Activated naive CD4-positive, alpha-beta T cell treated with anti-CD3 and anti-CD28 coated beads, Interleukin-2, amount 50 U/mL, for 24 hours (primary cell): ENCODE data around the gene HERC5.

ENCODE experiments used
- H3K27ac Mint-ChIP-seq: one replicate; pipeline ENCODE4 v1.8.0; 2021; ENCODE audit warnings: mild to moderate bottlenecking, mixed read lengths
- H3K27me3 Mint-ChIP-seq: one replicate; pipeline ENCODE4 v1.8.0; 2021; ENCODE audit warnings: mixed read lengths
- H3K36me3 Mint-ChIP-seq: one replicate; pipeline ENCODE4 v1.8.0; 2021; ENCODE audit warnings: mixed read lengths
- H3K4me1 Mint-ChIP-seq: one replicate; pipeline ENCODE4 v1.8.0; 2021; ENCODE audit warnings: mixed read lengths
- H3K4me3 Mint-ChIP-seq: one replicate; pipeline ENCODE4 v1.8.0; 2021; ENCODE audit warnings: mild to moderate bottlenecking, mixed read lengths
- H3K9me3 Mint-ChIP-seq: one replicate; pipeline ENCODE4 v1.8.0; 2021; ENCODE audit warnings: mixed read lengths

HERC5 gene

GRCh38 chr4:88477229-88477860 lies 20.4 kb downstream of the HERC5 start:
- Mint-ChIP-seq H3K27me3 (no peaks in the 10 kb centered on the region), H3K27ac (no peak overlapping the region), H3K36me3 (peaks cover 28% of the 10 kb centered on the region), H3K9me3 (no peaks in the 10 kb centered on the region), H3K4me3 (no peak overlapping the region), H3K4me1 (no peaks in the 10 kb centered on the region)

- H3K4me3 Mint-ChIP-seq: no peak overlapping the region
- no peaks in the 10 kb centered on the region for H3K4me1 Mint-ChIP-seq
- no peak overlapping the region for H3K27ac Mint-ChIP-seq
- no peaks in the 10 kb centered on the region for H3K27me3 Mint-ChIP-seq
- peaks cover 26% of the 10 kb centered on the region for H3K36me3 Mint-ChIP-seq
- no peaks in the 10 kb centered on the region for H3K9me3 Mint-ChIP-seq
Observed at GRCh38 chr4:88478247-88478646, 21.3 kb downstream of the HERC5 start.

- H3K4me1 Mint-ChIP-seq: peaks cover 3% of the 10 kb centered on the region
- no peak overlapping the region for H3K27ac Mint-ChIP-seq
- H3K36me3 Mint-ChIP-seq: peaks cover 19% of the 10 kb centered on the region
- no peak overlapping the region for H3K4me3 Mint-ChIP-seq
- H3K27me3 Mint-ChIP-seq: no peaks in the 10 kb centered on the region
- no peaks in the 10 kb centered on the region for H3K9me3 Mint-ChIP-seq
Observed at GRCh38 chr4:88481537-88481936, 24.6 kb downstream of the HERC5 start.

- Mint-ChIP-seq H3K27me3 (no peaks in the 10 kb centered on the region), H3K4me1 (peaks cover 14% of the 10 kb centered on the region), H3K4me3 (no peak overlapping the region), H3K27ac (peak overlapping the region; percentile 42), H3K36me3 (peaks cover 19% of the 10 kb centered on the region), H3K9me3 (no peaks in the 10 kb centered on the region)
Observed at GRCh38 chr4:88489100-88489761, 32.3 kb downstream of the HERC5 start.

- Mint-ChIP-seq H3K27me3 (no peaks in the 10 kb centered on the region), H3K4me3 (no peak overlapping the region), H3K4me1 (no peaks in the 10 kb centered on the region), H3K9me3 (no peaks in the 10 kb centered on the region), H3K27ac (no peak overlapping the region), H3K36me3 (peaks cover 19% of the 10 kb centered on the region)
Observed at GRCh38 chr4:88497859-88498409, 41.0 kb downstream of the HERC5 start.

GRCh38 chr4:88503344-88503743 lies 46.4 kb downstream of the HERC5 start:
- peaks cover 15% of the 10 kb centered on the region for H3K36me3 Mint-ChIP-seq
- no peak overlapping the region for H3K27ac Mint-ChIP-seq
- H3K9me3 Mint-ChIP-seq: no peaks in the 10 kb centered on the region
- no peaks in the 10 kb centered on the region for H3K4me1 Mint-ChIP-seq
- no peak overlapping the region for H3K4me3 Mint-ChIP-seq
- no peaks in the 10 kb centered on the region for H3K27me3 Mint-ChIP-seq

GRCh38 chr4:88511236-88511635 lies 54.3 kb downstream of the HERC5 start:
- Mint-ChIP-seq H3K4me3 (no peak overlapping the region), H3K36me3 (peaks cover 1% of the 10 kb centered on the region), H3K27ac (no peak overlapping the region), H3K27me3 (no peaks in the 10 kb centered on the region), H3K9me3 (no peaks in the 10 kb centered on the region), H3K4me1 (no peaks in the 10 kb centered on the region)

- H3K27me3 Mint-ChIP-seq: no peaks in the 10 kb centered on the region
- no peak overlapping the region for H3K4me3 Mint-ChIP-seq
- H3K36me3 Mint-ChIP-seq: no peaks in the 10 kb centered on the region
- no peaks in the 10 kb centered on the region for H3K9me3 Mint-ChIP-seq
- H3K4me1 Mint-ChIP-seq: no peaks in the 10 kb centered on the region
- H3K27ac Mint-ChIP-seq: no peak overlapping the region
Observed at GRCh38 chr4:88514557-88515511, 57.9 kb downstream of the HERC5 start.

GRCh38 chr4:88516746-88517145 lies 59.8 kb downstream of the HERC5 start:
- Mint-ChIP-seq H3K9me3 (no peaks in the 10 kb centered on the region), H3K4me1 (peaks cover 8% of the 10 kb centered on the region), H3K36me3 (peaks cover 4% of the 10 kb centered on the region), H3K4me3 (no peak overlapping the region), H3K27ac (no peak overlapping the region), H3K27me3 (no peaks in the 10 kb centered on the region)

- H3K4me1 Mint-ChIP-seq: peaks cover 19% of the 10 kb centered on the region
- H3K27me3 Mint-ChIP-seq: no peaks in the 10 kb centered on the region
- H3K9me3 Mint-ChIP-seq: no peaks in the 10 kb centered on the region
- no peak overlapping the region for H3K4me3 Mint-ChIP-seq
- H3K27ac Mint-ChIP-seq: no peak overlapping the region
- peaks cover 6% of the 10 kb centered on the region for H3K36me3 Mint-ChIP-seq
Observed at GRCh38 chr4:88517825-88518224, 60.9 kb downstream of the HERC5 start.

GRCh38 chr4:88518911-88519310 lies 62.0 kb downstream of the HERC5 start:
- peaks cover 7% of the 10 kb centered on the region for H3K36me3 Mint-ChIP-seq
- H3K27ac Mint-ChIP-seq: no peak overlapping the region
- H3K27me3 Mint-ChIP-seq: no peaks in the 10 kb centered on the region
- no peaks in the 10 kb centered on the region for H3K9me3 Mint-ChIP-seq
- H3K4me1 Mint-ChIP-seq: peaks cover 20% of the 10 kb centered on the region
- no peak overlapping the region for H3K4me3 Mint-ChIP-seq

GRCh38 chr4:88522702-88523324 lies 65.9 kb downstream of the HERC5 start:
- H3K4me3 Mint-ChIP-seq: peak overlapping the region; percentile 99
- no peaks in the 10 kb centered on the region for H3K27me3 Mint-ChIP-seq
- H3K27ac Mint-ChIP-seq: peak overlapping the region; percentile 97
- H3K36me3 Mint-ChIP-seq: peaks cover 7% of the 10 kb centered on the region
- H3K4me1 Mint-ChIP-seq: peaks cover 52% of the 10 kb centered on the region
- no peaks in the 10 kb centered on the region for H3K9me3 Mint-ChIP-seq

- H3K36me3 Mint-ChIP-seq: peaks cover 7% of the 10 kb centered on the region
- no peaks in the 10 kb centered on the region for H3K9me3 Mint-ChIP-seq
- H3K4me3 Mint-ChIP-seq: peak within 1 kb of the TSS; percentile 99
- H3K4me1 Mint-ChIP-seq: peaks cover 52% of the 10 kb centered on the region
- H3K27me3 Mint-ChIP-seq: no peaks in the 10 kb centered on the region
- peak within 1 kb of the TSS; percentile 97 for H3K27ac Mint-ChIP-seq
Observed at GRCh38 chr4:88523325-88524129, 66.6 kb downstream of the HERC5 start, which contains the start of gene PYURF. PYURF (minus strand) TSS chr4:88523776; CDS start chr4:88523700, 76 bp downstream.

- Mint-ChIP-seq H3K4me3 (peak overlapping the region; percentile 99), H3K36me3 (peaks cover 7% of the 10 kb centered on the region), H3K27me3 (no peaks in the 10 kb centered on the region), H3K27ac (peak overlapping the region; percentile 41), H3K9me3 (no peaks in the 10 kb centered on the region), H3K4me1 (peaks cover 52% of the 10 kb centered on the region)
Observed at GRCh38 chr4:88524171-88524570, 67.3 kb downstream of the HERC5 start.
